ENCODE data around the gene CFAP100.

DNA sequence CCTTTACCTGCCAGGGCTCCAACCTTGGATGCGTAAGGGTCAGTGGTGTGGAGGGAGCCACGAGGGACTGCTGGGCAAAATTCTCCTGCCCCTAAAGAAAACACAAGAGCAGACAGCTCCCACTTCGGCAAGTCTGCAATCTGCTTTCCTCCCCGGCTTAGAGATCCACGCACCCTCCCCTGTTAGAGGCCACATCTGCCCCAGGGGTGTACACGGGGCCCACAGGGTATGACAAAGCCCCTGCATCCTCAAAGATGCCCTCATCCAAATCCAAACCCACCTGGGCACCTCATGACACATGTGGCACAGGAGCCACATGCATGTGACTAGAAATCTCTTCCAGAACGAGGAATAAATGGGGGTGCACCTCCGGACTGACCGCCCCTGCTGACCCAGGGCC is 55.5 kb downstream of the CFAP100 start:
- TF ChIP-seq MAX (IDR thresholded peaks at IDR 0.05): no peak
- TF ChIP-seq, protein P1, sequence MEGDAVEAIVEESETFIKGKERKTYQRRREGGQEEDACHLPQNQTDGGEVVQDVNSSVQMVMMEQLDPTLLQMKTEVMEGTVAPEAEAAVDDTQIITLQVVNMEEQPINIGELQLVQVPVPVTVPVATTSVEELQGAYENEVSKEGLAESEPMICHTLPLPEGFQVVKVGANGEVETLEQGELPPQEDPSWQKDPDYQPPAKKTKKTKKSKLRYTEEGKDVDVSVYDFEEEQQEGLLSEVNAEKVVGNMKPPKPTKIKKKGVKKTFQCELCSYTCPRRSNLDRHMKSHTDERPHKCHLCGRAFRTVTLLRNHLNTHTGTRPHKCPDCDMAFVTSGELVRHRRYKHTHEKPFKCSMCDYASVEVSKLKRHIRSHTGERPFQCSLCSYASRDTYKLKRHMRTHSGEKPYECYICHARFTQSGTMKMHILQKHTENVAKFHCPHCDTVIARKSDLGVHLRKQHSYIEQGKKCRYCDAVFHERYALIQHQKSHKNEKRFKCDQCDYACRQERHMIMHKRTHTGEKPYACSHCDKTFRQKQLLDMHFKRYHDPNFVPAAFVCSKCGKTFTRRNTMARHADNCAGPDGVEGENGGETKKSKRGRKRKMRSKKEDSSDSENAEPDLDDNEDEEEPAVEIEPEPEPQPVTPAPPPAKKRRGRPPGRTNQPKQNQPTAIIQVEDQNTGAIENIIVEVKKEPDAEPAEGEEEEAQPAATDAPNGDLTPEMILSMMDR (IDR thresholded peaks at IDR 0.05 in 2 of 3, conservative IDR thresholded peaks at IDR 0.05 in 1 of 3; ENCODE audit: borderline replicate concordance in 1 of 3, insufficient read depth in 1 of 3, low read depth in 2 of 3, low read length in 2 of 3): no peak
- TF ChIP-seq EZH2 (IDR thresholded peaks at IDR 0.05): no peak
- no peak for TF ChIP-seq RAD21 (IDR thresholded peaks at IDR 0.05; ENCODE audit: low read depth)
- TF ChIP-seq FOSL1 (IDR thresholded peaks at IDR 0.05; ENCODE audit: low read depth): no peak
- no peak for TF ChIP-seq ZNF274 (IDR thresholded peaks at IDR 0.05; ENCODE audit: low read depth, low read length)
- TF ChIP-seq POLR2AphosphoS5 (IDR thresholded peaks at IDR 0.05; ENCODE audit: low read depth, low read length): no peak
- no peak for TF ChIP-seq POLR2A (IDR thresholded peaks at IDR 0.05; ENCODE audit: borderline replicate concordance, extremely low read depth, insufficient read depth, insufficient read length)
- TF ChIP-seq, protein P2, sequence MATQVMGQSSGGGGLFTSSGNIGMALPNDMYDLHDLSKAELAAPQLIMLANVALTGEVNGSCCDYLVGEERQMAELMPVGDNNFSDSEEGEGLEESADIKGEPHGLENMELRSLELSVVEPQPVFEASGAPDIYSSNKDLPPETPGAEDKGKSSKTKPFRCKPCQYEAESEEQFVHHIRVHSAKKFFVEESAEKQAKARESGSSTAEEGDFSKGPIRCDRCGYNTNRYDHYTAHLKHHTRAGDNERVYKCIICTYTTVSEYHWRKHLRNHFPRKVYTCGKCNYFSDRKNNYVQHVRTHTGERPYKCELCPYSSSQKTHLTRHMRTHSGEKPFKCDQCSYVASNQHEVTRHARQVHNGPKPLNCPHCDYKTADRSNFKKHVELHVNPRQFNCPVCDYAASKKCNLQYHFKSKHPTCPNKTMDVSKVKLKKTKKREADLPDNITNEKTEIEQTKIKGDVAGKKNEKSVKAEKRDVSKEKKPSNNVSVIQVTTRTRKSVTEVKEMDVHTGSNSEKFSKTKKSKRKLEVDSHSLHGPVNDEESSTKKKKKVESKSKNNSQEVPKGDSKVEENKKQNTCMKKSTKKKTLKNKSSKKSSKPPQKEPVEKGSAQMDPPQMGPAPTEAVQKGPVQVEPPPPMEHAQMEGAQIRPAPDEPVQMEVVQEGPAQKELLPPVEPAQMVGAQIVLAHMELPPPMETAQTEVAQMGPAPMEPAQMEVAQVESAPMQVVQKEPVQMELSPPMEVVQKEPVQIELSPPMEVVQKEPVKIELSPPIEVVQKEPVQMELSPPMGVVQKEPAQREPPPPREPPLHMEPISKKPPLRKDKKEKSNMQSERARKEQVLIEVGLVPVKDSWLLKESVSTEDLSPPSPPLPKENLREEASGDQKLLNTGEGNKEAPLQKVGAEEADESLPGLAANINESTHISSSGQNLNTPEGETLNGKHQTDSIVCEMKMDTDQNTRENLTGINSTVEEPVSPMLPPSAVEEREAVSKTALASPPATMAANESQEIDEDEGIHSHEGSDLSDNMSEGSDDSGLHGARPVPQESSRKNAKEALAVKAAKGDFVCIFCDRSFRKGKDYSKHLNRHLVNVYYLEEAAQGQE (IDR thresholded peaks at IDR 0.05; ENCODE audit: low read depth): no peak
- no peak for TF ChIP-seq CEBPB (IDR thresholded peaks at IDR 0.05; ENCODE audit: low read depth)
- no peak for TF ChIP-seq EZH2phosphoT487 (IDR thresholded peaks at IDR 0.05; ENCODE audit: borderline replicate concordance)
